Body of pancreas (tissue), 4 donors: ENCODE data around the gene MLPH. TPM values are rescaled to one million over a fixed set of nuclear protein-coding genes. Genes with fewer than 3 reads are reported as not detected.
A peak's percentile ranks its signal among the peaks of the same experiment; 100 is the strongest.

Experiments used
- ATAC-seq: fragments of 150-250 bp; one replicate; pipeline ENCODE4 v1.9.1; 2016
- DNase-seq, 4 donors: peaks; one replicate each; pipeline ENCODE4 v3.0.0-alpha.2; 2019
- H3K27ac ChIP-seq, 4 donors: fragments of 200-600 bp; sonication (generic); 1 replicate in 3 of 4; 2 replicates in 1 of 4; pipeline versions ENCODE4 v1.5.1 to v1.6.1; 2016 to 2019; ENCODE audit warnings: mild to moderate bottlenecking in 1 of 4, mixed read lengths in 1 of 4, moderate library complexity in 1 of 4
- H3K27me3 ChIP-seq, 2 donors: fragments of 200-600 bp; sonication (generic); one replicate each; pipeline ENCODE4 v1.6.0; 2016; ENCODE audit warnings: mild to moderate bottlenecking in 1 of 2
- H3K36me3 ChIP-seq, 2 donors: fragments of 200-600 bp; sonication (generic); replicated peaks in 1 of 2; 2 replicates each; pipeline ENCODE4 v1.5.1; 2016; ENCODE audit warnings: low read depth in 2 of 2; ENCODE audit not compliant: insufficient read depth in 1 of 2
- H3K4me1 ChIP-seq: fragments of 200-600 bp; sonication (generic); one replicate; pipeline ENCODE4 v1.6.0; 2016
- H3K4me3 ChIP-seq, 2 donors: fragments of 200-600 bp; sonication (generic); 1 replicate in 1 of 2; 2 replicates in 1 of 2; pipeline ENCODE4 v1.5.1; 2016 to 2019
- H3K9me3 ChIP-seq, 3 donors: fragments of 200-600 bp; sonication (generic); 1 replicate in 2 of 3; 2 replicates in 1 of 3; pipeline ENCODE4 v1.5.1; 2016
- CTCF ChIP-seq, 7 experiments: fragments of 450-650 bp in 4 of 7; fragments of 200-600 bp in 3 of 7; sonication (generic) in 3 of 7; IDR thresholded peaks; one replicate each; pipeline ENCODE4 v1.5.1; 2016 to 2019; ENCODE audit warnings: antibody characterized with exemption in 7 of 7
- POLR2A ChIP-seq, 3 donors: fragments of 450-650 bp; IDR thresholded peaks; one replicate each; pipeline ENCODE4 v1.6.1; 2016; ENCODE audit warnings: antibody characterized with exemption in 3 of 3, mild to moderate bottlenecking in 2 of 3
- WGBS, 2 donors: methylation state at CpG; one replicate each; pipeline ENCODE4 v1.1.5; 2017; 5-methylcytosine and 5-hydroxymethylcytosine counted together
- intact Hi-C: fragments of 100-400 bp; cut with DNase I; formaldehyde crosslinking; loops from one replicate; pipeline ENCODE4 v1.15.1; 2023
- total RNA-seq, 2 donors: library from RNA; depleted of rRNA; stranded (reverse); fragments of >200 nt; gene quantifications; one replicate each; pipeline ENCODE4 v1.1.0, GENCODE V29; 2016

Gene MLPH
- total RNA-seq, 2 donors from 2014 or later = 30.3 to 64.3 TPM

GRCh38 chr2:237596520-237597195 is 109.6 kb downstream of the MLPH start:
- 87 to 93% methylated on average over 10 to 13 of the region's 13 CpGs for WGBS, 2 donors
- DNase-seq = no peak
- Histone ChIP-seq H3K27me3 (no peaks in the 10 kb centered on the region), H3K9me3 (no peaks in the 10 kb centered on the region), H3K27ac (no peak overlapping the region), H3K4me3 (no peak overlapping the region), H3K4me1 (peaks cover 41% of the 10 kb centered on the region), H3K36me3 (no peaks in the 10 kb centered on the region)
- TF ChIP-seq CTCF (IDR thresholded peaks at IDR 0.05) = no peak
- no peak for TF ChIP-seq POLR2A (IDR thresholded peaks at IDR 0.05)
- intact Hi-C loops = no loop called here
- no peak for ATAC-seq

- DNase-seq (no peak), ATAC-seq (no peak)
- intact Hi-C loops = no loop called here
- H3K4me3 ChIP-seq = no peak overlapping the region
- no peaks in the 10 kb centered on the region for H3K36me3 ChIP-seq
- H3K4me1 ChIP-seq = peaks cover 32% of the 10 kb centered on the region
- TF ChIP-seq CTCF (IDR thresholded peaks at IDR 0.05) (no peak), POLR2A (IDR thresholded peaks at IDR 0.05) (no peak)
- WGBS, 2 donors = 89% methylated on average over 28 to 29 of the region's 29 CpGs
- H3K9me3 ChIP-seq = no peaks in the 10 kb centered on the region
- no peak overlapping the region for H3K27ac ChIP-seq
- no peaks in the 10 kb centered on the region for H3K27me3 ChIP-seq
Measured at GRCh38 chr2:237597196-237598145, 110.4 kb downstream of the MLPH start.

GRCh38 chr2:237598468-237599208 is 111.6 kb downstream of the MLPH start:
- Histone ChIP-seq H3K4me3 (no peak overlapping the region), H3K9me3 (no peaks in the 10 kb centered on the region), H3K36me3 (no peaks in the 10 kb centered on the region), H3K4me1 (peaks cover 21% of the 10 kb centered on the region), H3K27ac (no peak overlapping the region), H3K27me3 (no peaks in the 10 kb centered on the region)
- DNase-seq (no peak), ATAC-seq (no peak)
- no peak for TF ChIP-seq POLR2A (IDR thresholded peaks at IDR 0.05)
- TF ChIP-seq CTCF (IDR thresholded peaks at IDR 0.05) = no peak
- intact Hi-C loops = no loop called here
- WGBS, 2 donors = 85 to 91% methylated on average over 14 of the region's 14 CpGs

GRCh38 chr2:237599465-237600110 is 112.5 kb downstream of the MLPH start:
- no peaks in the 10 kb centered on the region for H3K36me3 ChIP-seq
- 69 to 74% methylated on average over 9 of the region's 9 CpGs for WGBS, 2 donors
- H3K27ac ChIP-seq = peak overlapping the region in 2 of 4 donors; percentile 50 to 53
- no peaks in the 10 kb centered on the region for H3K9me3 ChIP-seq
- H3K27me3 ChIP-seq = no peaks in the 10 kb centered on the region
- no peak for DNase-seq
- peaks cover 11% of the 10 kb centered on the region for H3K4me1 ChIP-seq
- no peak overlapping the region for H3K4me3 ChIP-seq
- ATAC-seq = no peak
- TF ChIP-seq CTCF (IDR thresholded peaks at IDR 0.05) (no peak), POLR2A (IDR thresholded peaks at IDR 0.05) (no peak)
- intact Hi-C loops = no loop called here
